ENCODE data around the gene PTPRN2.

- TF ChIP-seq EZH2 (IDR thresholded peaks at IDR 0.05; ENCODE audit: low read length, missing control alignments), result no peak
- TF ChIP-seq, protein P1, sequence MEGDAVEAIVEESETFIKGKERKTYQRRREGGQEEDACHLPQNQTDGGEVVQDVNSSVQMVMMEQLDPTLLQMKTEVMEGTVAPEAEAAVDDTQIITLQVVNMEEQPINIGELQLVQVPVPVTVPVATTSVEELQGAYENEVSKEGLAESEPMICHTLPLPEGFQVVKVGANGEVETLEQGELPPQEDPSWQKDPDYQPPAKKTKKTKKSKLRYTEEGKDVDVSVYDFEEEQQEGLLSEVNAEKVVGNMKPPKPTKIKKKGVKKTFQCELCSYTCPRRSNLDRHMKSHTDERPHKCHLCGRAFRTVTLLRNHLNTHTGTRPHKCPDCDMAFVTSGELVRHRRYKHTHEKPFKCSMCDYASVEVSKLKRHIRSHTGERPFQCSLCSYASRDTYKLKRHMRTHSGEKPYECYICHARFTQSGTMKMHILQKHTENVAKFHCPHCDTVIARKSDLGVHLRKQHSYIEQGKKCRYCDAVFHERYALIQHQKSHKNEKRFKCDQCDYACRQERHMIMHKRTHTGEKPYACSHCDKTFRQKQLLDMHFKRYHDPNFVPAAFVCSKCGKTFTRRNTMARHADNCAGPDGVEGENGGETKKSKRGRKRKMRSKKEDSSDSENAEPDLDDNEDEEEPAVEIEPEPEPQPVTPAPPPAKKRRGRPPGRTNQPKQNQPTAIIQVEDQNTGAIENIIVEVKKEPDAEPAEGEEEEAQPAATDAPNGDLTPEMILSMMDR (conservative IDR thresholded peaks at IDR 0.05 in 1 of 2, IDR thresholded peaks at IDR 0.05 in 1 of 2; ENCODE audit: low read depth in 1 of 2, low read length in 2 of 2), result no peak
Measured at GRCh38 chr7:158430308-158431034, 157.2 kb downstream of the PTPRN2 start.

Measured in fibroblast of lung (primary cell).